RWPE1 (cell line): ENCODE measurements around the gene RAB40C.

Experiments used
- CTCF ChIA-PET: fragments of 350-600 bp; sonication (Branson Sonifier 250); formaldehyde crosslinking; extraction: SDS; loops from one replicate; lab custom pipeline; 2021; lab: Yijun Ruan, JAX
- POLR2A ChIA-PET: fragments of 400-600 bp; formaldehyde crosslinking; extraction: SDS; loops from one replicate; lab custom pipeline; 2020; ENCODE audit warnings: antibody characterized with exemption; ENCODE audit not compliant: low non-redundant PET; lab: Yijun Ruan, JAX
- DNase-seq: peaks from one replicate; pipeline ENCODE4 v3.0.0; 2012; ENCODE audit warnings: low spot score
- H3K27ac ChIP-seq: fragments of 450-650 bp; 2 replicates; pipeline ENCODE4 v1.5.1; 2017
- TF ChIP-seq, protein P1 (sequence below): fragments of 450-650 bp; conservative IDR thresholded peaks from 2 replicates; pipeline ENCODE4 v1.5.1; 2017; ENCODE audit warnings: low read depth, mild to moderate bottlenecking

RAB40C gene

DNA sequence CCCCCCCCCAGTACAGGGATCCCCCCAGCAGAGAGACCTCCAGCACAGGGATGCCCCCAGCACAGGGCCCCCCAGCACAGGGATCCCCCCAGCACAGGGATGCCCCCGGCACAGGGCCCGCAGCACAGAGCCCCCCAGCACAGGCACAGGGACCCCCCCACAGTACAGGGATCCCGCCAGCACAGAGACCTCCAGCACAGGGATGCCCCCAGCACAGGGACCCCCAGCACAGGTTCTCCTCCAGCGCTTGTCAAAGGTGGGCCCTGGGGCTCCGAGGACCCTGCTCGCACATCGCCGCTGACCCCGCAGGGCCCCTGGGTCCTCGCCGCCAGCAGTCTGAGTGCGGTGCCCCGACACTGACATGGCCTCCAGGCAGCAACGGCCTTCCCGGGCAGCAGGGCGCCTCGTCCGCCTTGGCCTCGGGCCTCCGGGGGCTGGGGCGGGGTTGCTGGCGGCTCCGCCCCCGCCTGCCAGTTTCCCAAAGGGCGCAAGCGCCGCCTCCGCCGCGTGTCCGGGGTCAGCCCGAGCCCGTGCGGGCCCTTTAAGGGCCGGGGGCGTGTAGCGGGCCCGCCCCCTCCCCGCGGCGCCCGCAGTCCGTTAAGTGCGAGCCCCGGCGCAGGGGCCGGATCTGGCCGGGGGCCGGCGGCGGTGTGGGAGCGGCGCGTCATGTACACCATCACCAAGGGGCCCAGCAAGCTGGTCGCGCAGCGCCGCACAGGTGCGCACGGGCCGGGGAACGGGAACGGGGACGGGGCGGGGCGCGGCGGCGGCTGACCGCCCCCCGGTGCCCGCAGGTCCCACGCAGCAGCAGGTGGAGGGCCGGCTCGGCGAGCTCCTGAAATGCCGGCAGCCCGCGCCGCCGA lies 51.7 kb downstream of the RAB40C start, which contains the start of gene MCRIP2:
Gene MCRIP2, plus strand, starts transcription at position 503 of the 863 bp plus-strand sequence. Its CDS starts 164 bp downstream, at position 667.
- peak within 1 kb of the TSS; percentile 89 for H3K27ac ChIP-seq
- CTCF ChIA-PET: interaction anchor here (0.5 to 0.6 kb wide), 2 partner anchors 42 to 108 kb away, joined by 3 read pairs; partner anchors contain the start of gene JMJD8
- TF ChIP-seq, protein P1, sequence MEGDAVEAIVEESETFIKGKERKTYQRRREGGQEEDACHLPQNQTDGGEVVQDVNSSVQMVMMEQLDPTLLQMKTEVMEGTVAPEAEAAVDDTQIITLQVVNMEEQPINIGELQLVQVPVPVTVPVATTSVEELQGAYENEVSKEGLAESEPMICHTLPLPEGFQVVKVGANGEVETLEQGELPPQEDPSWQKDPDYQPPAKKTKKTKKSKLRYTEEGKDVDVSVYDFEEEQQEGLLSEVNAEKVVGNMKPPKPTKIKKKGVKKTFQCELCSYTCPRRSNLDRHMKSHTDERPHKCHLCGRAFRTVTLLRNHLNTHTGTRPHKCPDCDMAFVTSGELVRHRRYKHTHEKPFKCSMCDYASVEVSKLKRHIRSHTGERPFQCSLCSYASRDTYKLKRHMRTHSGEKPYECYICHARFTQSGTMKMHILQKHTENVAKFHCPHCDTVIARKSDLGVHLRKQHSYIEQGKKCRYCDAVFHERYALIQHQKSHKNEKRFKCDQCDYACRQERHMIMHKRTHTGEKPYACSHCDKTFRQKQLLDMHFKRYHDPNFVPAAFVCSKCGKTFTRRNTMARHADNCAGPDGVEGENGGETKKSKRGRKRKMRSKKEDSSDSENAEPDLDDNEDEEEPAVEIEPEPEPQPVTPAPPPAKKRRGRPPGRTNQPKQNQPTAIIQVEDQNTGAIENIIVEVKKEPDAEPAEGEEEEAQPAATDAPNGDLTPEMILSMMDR: no peak
- DNase-seq: peak; percentile 72
- POLR2A ChIA-PET: no interaction called here

DNA sequence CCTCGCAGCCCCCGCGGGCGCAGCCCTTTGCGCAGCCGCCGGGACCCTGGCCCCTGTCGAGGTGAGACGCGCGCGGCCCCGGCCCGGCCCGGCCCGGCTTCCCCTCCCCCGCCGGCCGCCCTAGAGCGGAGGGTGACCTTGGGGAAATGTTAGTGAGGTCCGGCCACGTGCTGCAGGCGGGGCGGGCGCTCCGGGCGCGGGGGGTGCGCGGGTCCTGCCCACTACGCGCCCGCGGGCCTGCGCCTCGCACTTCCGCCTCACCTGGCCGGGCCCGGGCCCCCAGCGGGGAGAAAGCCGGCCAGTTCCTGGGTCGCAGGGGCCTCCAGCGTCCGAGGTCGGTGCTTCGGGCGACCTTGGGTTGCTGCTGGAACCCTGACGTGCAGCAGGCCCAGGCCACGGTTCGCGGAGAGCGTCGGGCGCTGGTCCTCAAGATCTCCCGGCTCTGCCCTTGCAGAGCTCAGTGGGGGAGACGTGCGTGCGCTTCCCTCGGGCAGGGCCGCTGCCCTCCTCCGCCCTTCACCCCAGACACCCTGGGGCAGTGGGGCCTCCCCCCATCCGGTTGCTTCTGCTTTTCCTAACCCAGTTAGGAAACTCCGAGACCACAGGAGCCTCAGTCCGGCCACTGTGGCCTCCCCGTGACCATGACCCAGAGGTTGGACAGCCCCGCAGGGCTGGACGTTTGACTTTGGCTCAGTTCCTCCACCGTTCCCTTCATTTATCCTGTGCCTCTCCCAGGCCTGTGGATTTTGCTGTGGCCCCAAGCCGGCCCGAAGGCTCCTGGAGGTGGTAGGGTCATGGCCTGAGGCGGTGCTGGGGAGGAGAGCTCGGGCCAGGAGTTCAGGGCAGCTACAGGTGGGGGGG lies 52.6 kb downstream of the RAB40C start:
- peak overlapping the region; percentile 89 for H3K27ac ChIP-seq
- TF ChIP-seq, protein P1: no peak
- DNase-seq: no peak
- POLR2A ChIA-PET: interaction anchor here (0.8 kb wide), 1 partner anchor 56 kb away, joined by 3 read pairs; no protein-coding TSS in a partner anchor
- CTCF ChIA-PET: interaction anchor here (0.5 to 1.2 kb wide), 3 partner anchors 22 to 87 kb away, joined by 3 to 8 read pairs (median 3); partner anchors contain the start of gene JMJD8

DNA sequence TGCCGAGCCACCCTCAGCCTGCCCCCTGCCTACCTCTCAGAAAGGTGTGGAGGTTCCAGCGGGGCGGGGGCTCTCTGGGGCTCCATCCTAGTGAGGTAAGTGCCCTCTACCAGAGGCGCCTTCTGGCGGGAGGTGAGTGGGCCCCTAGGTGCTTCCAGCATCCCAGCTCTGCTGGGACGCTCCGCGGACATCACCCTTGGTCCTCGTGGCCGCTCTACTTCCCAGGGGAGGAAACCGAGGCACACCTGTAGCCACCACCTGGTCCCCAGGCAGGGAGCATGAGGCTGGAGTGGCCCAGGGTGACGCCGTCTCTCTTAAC lies 53.1 kb downstream of the RAB40C start:
- POLR2A ChIA-PET: interaction anchor here (0.8 kb wide), 1 partner anchor 56 kb away, joined by 3 read pairs; no protein-coding TSS in a partner anchor
- DNase-seq: no peak
- TF ChIP-seq, protein P1: no peak
- peak overlapping the region; percentile 89 for H3K27ac ChIP-seq
- CTCF ChIA-PET: interaction anchor here (0.5 to 1.2 kb wide), 3 partner anchors 21 to 87 kb away, joined by 3 to 13 read pairs (median 8); no protein-coding TSS in a partner anchor

DNA sequence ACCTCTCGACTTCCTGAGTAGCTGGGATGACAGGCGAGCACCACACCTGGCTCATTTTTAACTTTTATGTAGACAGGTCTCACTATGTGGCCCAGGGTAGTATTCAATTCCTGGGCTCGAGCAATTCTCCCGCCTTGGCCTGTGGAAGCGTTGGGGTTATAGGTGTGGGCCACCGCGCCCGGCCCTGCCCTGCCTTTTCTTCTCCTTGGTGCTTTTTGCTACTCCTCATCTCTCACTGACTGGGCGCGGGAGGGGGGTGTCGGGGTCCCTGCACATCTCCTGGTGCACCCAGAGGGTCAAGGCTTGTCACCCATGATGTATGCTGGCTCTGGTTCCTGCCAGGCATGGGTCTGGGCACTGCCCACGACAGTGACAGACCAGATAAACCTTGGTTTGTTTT lies 54.7 kb downstream of the RAB40C start:
- ChIA-PET CTCF (interaction anchor here (0.7 kb wide), 1 partner anchor 63 kb away, joined by 7 read pairs; no protein-coding TSS in a partner anchor), POLR2A (no interaction called here)
- H3K27ac ChIP-seq: peak overlapping the region; percentile 89
- no peak for DNase-seq
- TF ChIP-seq, protein P1: no peak

DNA sequence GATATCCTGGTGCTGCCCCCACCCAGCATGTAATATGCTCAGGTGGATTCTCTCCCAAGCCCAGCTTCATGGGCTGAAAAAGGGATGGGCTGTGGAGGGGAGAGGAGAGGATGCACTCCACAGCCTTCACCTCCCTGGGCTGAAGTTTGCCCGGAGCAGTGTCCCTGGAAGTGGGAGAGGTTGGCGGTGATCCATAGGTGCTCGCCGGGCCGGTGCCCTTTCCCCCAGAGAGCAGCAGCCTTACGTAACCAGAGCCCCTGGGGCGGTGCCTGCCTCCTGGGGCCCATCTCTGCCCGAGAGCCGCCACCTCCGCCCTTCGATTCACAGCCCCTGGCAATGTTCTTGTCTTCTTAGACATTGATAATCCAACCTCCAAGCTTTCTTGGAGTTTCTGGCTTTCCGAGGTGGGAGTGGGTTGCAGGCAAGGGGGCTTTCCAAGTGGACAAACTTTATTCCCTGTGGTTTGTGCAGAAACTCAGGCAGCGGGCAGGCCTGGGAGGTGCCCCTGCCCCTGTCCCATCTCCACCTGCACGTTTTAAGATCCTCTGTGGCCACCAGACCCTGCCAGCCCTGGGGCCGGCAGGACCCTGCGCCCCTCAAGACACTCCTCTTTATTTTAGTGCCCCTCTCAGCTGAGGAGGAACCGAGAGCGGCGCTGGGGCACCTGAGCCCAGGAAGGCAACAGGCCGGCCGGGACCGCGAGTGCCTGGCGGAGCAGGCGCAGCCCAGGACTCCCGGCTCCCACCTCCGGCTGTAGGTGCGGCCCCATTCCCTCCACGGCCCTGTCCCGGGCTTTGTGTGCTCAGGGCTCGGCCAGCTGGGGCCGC lies 56.2 kb downstream of the RAB40C start:
- peak overlapping the region; percentile 89 for H3K27ac ChIP-seq
- ChIA-PET POLR2A (no interaction called here), CTCF (no interaction called here)
- no peak for DNase-seq
- TF ChIP-seq, protein P1: no peak
